NCI-H2227 treated with DMSO at 0.1 percent for 48 hours (cell line): ENCODE measurements around the gene ENDOG.
"Not testable (repeated sequence)": the region's sequence is repeated elsewhere in the genome, so short reads cannot be mapped to it uniquely, and the experiment has no call there.

Source experiments
- DNase-seq: peaks from one replicate; lab custom pipeline; 2025; lab: John Stamatoyannopoulos, UW

Gene ENDOG

GRCh38 chr9:128818099-128818838, at the start of gene ENDOG:
Gene ENDOG, plus strand, starts transcription at chr9:128818500. Its CDS starts 185 bp downstream, at chr9:128818685.
- DNase-seq: peak; percentile 89

GRCh38 chr9:128768606-128769005, 49.7 kb upstream of the ENDOG start:
- no peak for DNase-seq

GRCh38 chr9:128770286-128771030, 47.8 kb upstream of the ENDOG start:
- DNase-seq: no peak

GRCh38 chr9:128771094-128771721, 47.1 kb upstream of the ENDOG start:
- DNase-seq: no peak

GRCh38 chr9:128771745-128772519, 46.4 kb upstream of the ENDOG start, which contains the start of gene ZER1:
Gene ZER1, minus strand, starts transcription at chr9:128771927. Its CDS starts 16,362 bp downstream, at chr9:128755565.
- DNase-seq: peak; percentile 80

- DNase-seq: no peak
Observed at GRCh38 chr9:128773049-128773448, 45.3 kb upstream of the ENDOG start.

GRCh38 chr9:128774804-128775203, 43.5 kb upstream of the ENDOG start:
- DNase-seq: no peak

- not testable (repeated sequence) for DNase-seq
Observed at GRCh38 chr9:128780093-128780492, 38.2 kb upstream of the ENDOG start.

- DNase-seq: no peak
Observed at GRCh38 chr9:128781187-128782070, 36.9 kb upstream of the ENDOG start.

- DNase-seq: no peak
Observed at GRCh38 chr9:128782669-128783068, 35.6 kb upstream of the ENDOG start.

GRCh38 chr9:128785427-128785826, 32.9 kb upstream of the ENDOG start:
- DNase-seq: no peak

GRCh38 chr9:128786681-128787601, 31.4 kb upstream of the ENDOG start, which contains the start of gene TBC1D13:
Gene TBC1D13, plus strand, starts transcription at chr9:128787253. Its CDS starts 101 bp downstream, at chr9:128787354.
- peak; percentile 83 for DNase-seq

GRCh38 chr9:128787659-128788058, 30.6 kb upstream of the ENDOG start:
- no peak for DNase-seq

GRCh38 chr9:128788445-128788844, 29.9 kb upstream of the ENDOG start:
- no peak for DNase-seq

- DNase-seq: no peak
Observed at GRCh38 chr9:128790536-128790935, 27.8 kb upstream of the ENDOG start.

GRCh38 chr9:128792134-128792533, 26.2 kb upstream of the ENDOG start:
- DNase-seq: no peak

GRCh38 chr9:128792978-128793686, 25.2 kb upstream of the ENDOG start:
- no peak for DNase-seq

- not testable (repeated sequence) for DNase-seq
Observed at GRCh38 chr9:128794961-128795360, 23.3 kb upstream of the ENDOG start.

- DNase-seq: no peak
Observed at GRCh38 chr9:128798896-128799295, 19.4 kb upstream of the ENDOG start.
